Measurements from ENCODE around the gene CCDC6.
"Not testable (repeated sequence)": the region's sequence is repeated elsewhere in the genome, so short reads cannot be mapped to it uniquely, and the experiment has no call there.

CCDC6 gene

GRCh38 chr10:59906417-59907202 is at the start of gene CCDC6:
Gene CCDC6 (minus strand): TSS chr10:59906556. CDS start chr10:59906424, 132 bp downstream.
- peak; percentile 95 for DNase-seq

- DNase-seq, result no peak
Observed at GRCh38 chr10:59954296-59954695, 47.9 kb upstream of the CCDC6 start.

- DNase-seq, result not testable (repeated sequence)
Observed at GRCh38 chr10:59953711-59954110, 47.4 kb upstream of the CCDC6 start.

DNA sequence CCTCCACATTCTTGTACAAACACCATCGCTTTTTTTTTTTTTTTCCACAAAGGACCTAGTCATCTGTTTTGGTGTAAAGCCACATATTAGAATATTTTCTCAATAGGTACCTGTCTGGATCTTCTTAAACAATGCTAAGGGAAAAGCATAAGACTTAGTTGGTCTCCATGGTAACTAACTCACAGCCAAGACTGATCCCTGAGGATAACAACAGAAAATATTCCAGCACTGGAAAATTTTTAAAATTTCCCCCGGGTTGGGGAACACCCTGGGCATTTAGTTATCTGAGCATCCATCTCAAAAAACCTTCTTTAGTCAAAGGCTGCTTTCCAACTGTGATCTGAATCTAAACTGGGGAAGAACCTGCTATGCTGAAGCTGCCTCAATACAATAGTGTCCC is 43.7 kb upstream of the CCDC6 start:
- no peak for DNase-seq

GRCh38 chr10:59949608-59950007 is 43.3 kb upstream of the CCDC6 start:
- DNase-seq, result no peak

- no peak for DNase-seq
Observed at GRCh38 chr10:59945991-59946390, 39.6 kb upstream of the CCDC6 start.

GRCh38 chr10:59945590-59945989 is 39.2 kb upstream of the CCDC6 start:
- no peak for DNase-seq

- DNase-seq, result no peak
Observed at GRCh38 chr10:59944339-59944935, 38.1 kb upstream of the CCDC6 start.

- DNase-seq, result no peak
Observed at GRCh38 chr10:59942556-59942955, 36.2 kb upstream of the CCDC6 start.

- DNase-seq, result no peak
Observed at GRCh38 chr10:59937720-59938119, 31.4 kb upstream of the CCDC6 start.

GRCh38 chr10:59934701-59935100 is 28.3 kb upstream of the CCDC6 start:
- no peak for DNase-seq

- not testable (repeated sequence) for DNase-seq
Observed at GRCh38 chr10:59930788-59931521, 24.6 kb upstream of the CCDC6 start.

GRCh38 chr10:59926086-59926485 is 19.7 kb upstream of the CCDC6 start:
- DNase-seq, result no peak

GRCh38 chr10:59922907-59923306 is 16.6 kb upstream of the CCDC6 start:
- no peak for DNase-seq

GRCh38 chr10:59917922-59918321 is 11.6 kb upstream of the CCDC6 start:
- no peak for DNase-seq

DNA sequence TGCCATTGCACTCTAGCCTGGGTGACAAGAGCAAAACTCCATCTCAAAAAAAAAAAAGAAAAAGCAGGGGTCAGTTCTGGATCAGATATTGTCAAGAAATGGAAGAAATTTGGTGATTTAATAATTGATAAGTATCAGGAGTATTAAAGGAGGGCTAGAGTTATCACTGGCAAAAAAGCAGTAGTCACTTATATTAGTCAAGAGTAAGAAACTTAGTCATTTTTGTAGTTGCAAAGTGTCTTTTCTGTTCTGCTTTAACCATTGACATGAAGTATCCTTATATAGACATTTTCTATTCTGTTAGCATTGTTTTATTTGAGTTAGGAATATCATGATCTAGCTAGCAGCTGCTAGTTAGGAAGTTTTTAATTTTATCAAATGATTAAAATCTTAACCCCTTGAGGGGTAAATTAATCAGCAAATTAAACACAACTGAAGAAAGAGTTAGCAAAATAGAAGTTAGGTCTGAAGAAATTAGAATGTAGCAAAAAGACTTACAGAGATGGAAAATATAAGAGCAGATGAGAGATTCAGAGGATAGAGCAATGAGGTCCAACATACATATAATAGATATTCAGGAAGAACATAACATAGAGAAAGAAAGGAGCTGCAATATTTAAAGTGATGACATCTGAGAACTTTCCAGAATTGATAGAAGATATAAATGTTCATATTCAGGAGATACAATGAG is 7.3 kb upstream of the CCDC6 start:
- no peak for DNase-seq

- DNase-seq, result no peak
Observed at GRCh38 chr10:59910867-59911266, 4.5 kb upstream of the CCDC6 start.

- no peak for DNase-seq
Observed at GRCh38 chr10:59909815-59910214, 3.5 kb upstream of the CCDC6 start.

GRCh38 chr10:59908808-59909143 is 2.4 kb upstream of the CCDC6 start:
- DNase-seq, result no peak

GRCh38 chr10:59907918-59908807 is 1.8 kb upstream of the CCDC6 start:
- DNase-seq, result peak; percentile 79

- DNase-seq, result peak; percentile 30
Observed at GRCh38 chr10:59907537-59907917, 1.2 kb upstream of the CCDC6 start.

DNA sequence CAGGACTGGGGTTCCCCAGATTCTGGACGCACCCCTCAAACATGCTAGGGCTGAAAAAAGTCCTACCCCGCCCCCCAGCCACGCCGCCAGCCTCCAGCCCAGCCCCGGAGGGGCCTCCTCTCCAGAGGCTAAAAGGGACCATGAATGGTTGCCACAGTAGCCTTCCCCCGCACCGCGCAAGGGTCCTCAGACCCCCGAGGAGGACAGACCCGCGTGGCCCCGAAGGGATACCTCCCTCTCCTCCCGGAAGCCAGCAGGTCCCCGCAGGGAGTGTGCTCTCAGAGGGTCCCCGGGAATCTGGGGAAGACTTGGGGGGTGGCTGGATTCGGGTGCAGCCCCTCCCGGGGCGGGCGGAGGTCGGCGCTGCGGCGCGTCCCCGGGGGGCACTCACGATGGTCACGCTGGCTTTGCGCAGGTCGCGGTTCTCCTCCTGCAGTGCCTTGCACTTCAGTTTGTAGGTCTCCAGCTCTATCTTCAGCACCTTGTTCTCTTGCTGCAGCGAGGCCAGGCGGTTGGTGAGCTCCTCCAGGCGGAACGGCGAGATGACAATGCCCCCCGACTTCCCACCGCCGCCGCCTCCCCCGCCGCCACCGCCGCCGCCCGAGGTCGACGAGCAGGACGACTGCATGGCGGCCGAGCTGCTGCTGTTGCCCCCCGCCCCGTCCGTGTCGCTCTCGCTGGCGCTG is 482 bp downstream of the CCDC6 start:
- DNase-seq, result no peak
